Karpas-422 (cell line): ENCODE measurements around the gene BICD1. TPM values are rescaled to one million over a fixed set of nuclear protein-coding genes. Genes with fewer than 3 reads are reported as not detected.
A peak's percentile ranks its signal among the peaks of the same experiment; 100 is the strongest.

Experiments used
- DNase-seq: peaks from one replicate; pipeline ENCODE4 v3.0.0-alpha.2; 2015
- H2AFZ ChIP-seq: fragments of 200-600 bp; sonication (generic); 2 replicates; pipeline ENCODE4 v1.6.1; 2014; ENCODE audit warnings: antibody characterized with exemption, low read length, mixed read lengths
- H3K27ac ChIP-seq: fragments of 200-600 bp; sonication (generic); 2 replicates; pipeline ENCODE4 v1.5.1; 2014; ENCODE audit warnings: mild to moderate bottlenecking, low read length, moderate library complexity
- H3K27me3 ChIP-seq: fragments of 200-600 bp; sonication (generic); 2 replicates; pipeline ENCODE4 v1.6.1; 2014; ENCODE audit warnings: low read length, mixed read lengths
- H3K36me3 ChIP-seq: fragments of 200-600 bp; sonication (generic); 2 replicates; pipeline ENCODE4 v1.6.1; 2014; ENCODE audit warnings: low read length, mixed read lengths; ENCODE audit not compliant: insufficient read depth
- H3K4me1 ChIP-seq: fragments of 200-600 bp; sonication (generic); 2 replicates; pipeline ENCODE4 v1.6.1; 2014; ENCODE audit warnings: mild to moderate bottlenecking, low read length, mixed read lengths
- H3K4me2 ChIP-seq: fragments of 200-600 bp; sonication (generic); 2 replicates; pipeline ENCODE4 v1.6.1; 2014; ENCODE audit warnings: low read length, low read depth, mild to moderate bottlenecking; ENCODE audit not compliant: poor library complexity, severe bottlenecking
- H3K4me3 ChIP-seq: fragments of 200-600 bp; sonication (generic); 2 replicates; pipeline ENCODE4 v1.5.1; 2014; ENCODE audit warnings: mild to moderate bottlenecking, antibody characterized with exemption, low read length, mixed read lengths
- H3K79me2 ChIP-seq: fragments of 200-600 bp; sonication (generic); 2 replicates; pipeline ENCODE4 v1.6.1; 2014; ENCODE audit warnings: mild to moderate bottlenecking, low read length, mixed read lengths
- H3K9ac ChIP-seq: fragments of 200-600 bp; sonication (generic); 2 replicates; pipeline ENCODE4 v1.6.0; 2014; ENCODE audit warnings: low read length
- H3K9me2 ChIP-seq: fragments of 200-600 bp; sonication (generic), shearing (Covaris generic); replicated peaks from 2 replicates; pipeline ENCODE4 v1.6.0; 2014; ENCODE audit warnings: mild to moderate bottlenecking, low read length, moderate library complexity; ENCODE audit not compliant: insufficient read depth
- H3K9me3 ChIP-seq: fragments of 300-700, 200-600 bp; sonication (generic); 2 replicates; pipeline ENCODE4 v1.6.1; 2014; ENCODE audit warnings: low read length, mixed read lengths
- H4K20me1 ChIP-seq: fragments of 200-600 bp; sonication (generic); 2 replicates; pipeline ENCODE4 v1.6.1; 2014; ENCODE audit warnings: mild to moderate bottlenecking, antibody characterized with exemption, low read length, low read depth; ENCODE audit not compliant: insufficient read depth
- total RNA-seq: library from RNA; depleted of rRNA; stranded (reverse); fragments of >200 nt; shearing (Covaris generic); gene quantifications from 2 replicates; pipeline ENCODE4 v1.2.3, GENCODE V29; 2014; ENCODE audit warnings: low replicate concordance

Gene BICD1
- total RNA-seq, 1 experiment from 2014 or later = 55.7 TPM

DNA sequence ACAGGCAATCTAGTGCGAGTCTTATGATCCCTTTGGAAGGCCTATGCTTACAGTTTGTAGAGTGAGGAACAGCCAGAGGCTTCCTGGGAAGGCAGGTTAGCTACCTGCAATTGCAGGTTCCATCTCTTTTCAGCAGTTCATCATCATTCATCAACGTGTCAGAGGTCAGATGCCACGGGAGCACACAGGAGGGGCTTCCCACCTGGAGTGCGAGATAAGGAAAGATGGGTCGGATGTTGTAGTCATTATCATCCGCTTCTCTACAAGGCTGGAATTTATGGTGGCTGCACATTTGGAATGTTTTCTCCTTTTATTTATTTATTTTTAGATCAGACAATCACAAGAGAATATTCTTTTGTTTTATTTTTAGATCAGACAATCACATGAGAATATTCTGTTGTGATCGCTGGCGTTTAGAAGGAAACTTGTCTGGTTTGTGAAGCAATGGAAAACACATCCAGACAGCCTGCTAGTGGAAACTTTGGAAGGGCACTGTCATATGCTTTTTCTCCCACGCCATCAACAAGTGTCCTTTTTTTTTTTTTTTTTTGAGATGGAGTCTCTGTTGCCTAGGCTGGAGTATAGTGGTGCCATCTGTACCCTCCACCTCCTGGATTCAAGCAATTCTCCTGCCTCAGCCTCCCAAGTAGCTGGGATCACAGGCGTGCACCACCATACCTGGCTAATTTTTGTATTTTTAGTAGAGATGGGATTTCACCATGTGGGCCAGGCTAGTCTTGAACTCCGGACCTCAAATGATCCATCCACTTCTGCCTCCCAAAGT, 1.9 kb upstream of the BICD1 start:
- Histone ChIP-seq H3K79me2 (peaks cover 29% of the 10 kb centered on the region), H3K4me3 (no peak overlapping the region), H3K9ac (no peak overlapping the region), H4K20me1 (no peaks in the 10 kb centered on the region; the same call in 1 of the 2 replicates), H3K27ac (no peak overlapping the region), H2AFZ (no peak overlapping the region), H3K4me2 (no peak overlapping the region), H3K9me3 (no peaks in the 10 kb centered on the region), H3K9me2 (no peaks in the 10 kb centered on the region), H3K27me3 (no peaks in the 10 kb centered on the region), H3K4me1 (peaks cover 16% of the 10 kb centered on the region), H3K36me3 (0 out of 2 replicates have a peak, but pooled peaks cover 1% of the 10 kb centered on the region)
- peak; percentile 36 for DNase-seq

DNA sequence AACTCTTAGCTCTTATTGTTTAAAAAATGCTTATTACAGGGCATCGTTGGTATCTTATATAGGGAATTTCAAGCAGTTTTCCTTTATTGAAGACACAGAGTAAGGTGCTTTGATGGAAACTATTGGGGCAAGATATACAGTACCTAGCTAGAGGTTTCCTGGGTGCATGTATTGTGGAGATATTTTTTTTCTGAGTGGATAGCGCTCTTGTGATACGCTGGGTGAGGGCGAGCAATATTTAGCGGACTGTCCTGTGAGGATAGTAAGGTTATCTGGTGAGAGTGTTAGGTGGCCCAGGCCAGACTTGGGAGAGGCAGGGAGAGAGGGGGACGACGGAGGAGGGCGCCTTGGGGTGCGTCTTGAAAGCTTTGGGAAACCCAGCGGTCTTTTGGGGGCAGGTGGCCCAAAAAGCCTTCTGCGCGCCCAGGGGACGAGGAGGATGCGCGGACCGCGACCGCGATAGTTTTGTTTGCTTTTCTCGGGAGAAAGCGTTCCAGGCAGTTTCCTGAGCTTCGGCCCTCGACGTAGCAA, 596 bp upstream of the BICD1 start:
- Histone ChIP-seq H3K27ac (no peak overlapping the region), H3K9me3 (no peaks in the 10 kb centered on the region), H3K9me2 (no peaks in the 10 kb centered on the region), H3K79me2 (peaks cover 41% of the 10 kb centered on the region), H3K4me2 (peak overlapping the region; percentile 75), H3K27me3 (no peaks in the 10 kb centered on the region), H3K9ac (peak overlapping the region; percentile 88), H3K4me3 (peak overlapping the region; percentile 81), H3K36me3 (0 out of 2 replicates have a peak, but pooled peaks cover 7% of the 10 kb centered on the region), H4K20me1 (no peaks in the 10 kb centered on the region; the same call in 1 of the 2 replicates), H2AFZ (peak overlapping the region; percentile 77), H3K4me1 (peaks cover 26% of the 10 kb centered on the region)
- DNase-seq = no peak

DNA sequence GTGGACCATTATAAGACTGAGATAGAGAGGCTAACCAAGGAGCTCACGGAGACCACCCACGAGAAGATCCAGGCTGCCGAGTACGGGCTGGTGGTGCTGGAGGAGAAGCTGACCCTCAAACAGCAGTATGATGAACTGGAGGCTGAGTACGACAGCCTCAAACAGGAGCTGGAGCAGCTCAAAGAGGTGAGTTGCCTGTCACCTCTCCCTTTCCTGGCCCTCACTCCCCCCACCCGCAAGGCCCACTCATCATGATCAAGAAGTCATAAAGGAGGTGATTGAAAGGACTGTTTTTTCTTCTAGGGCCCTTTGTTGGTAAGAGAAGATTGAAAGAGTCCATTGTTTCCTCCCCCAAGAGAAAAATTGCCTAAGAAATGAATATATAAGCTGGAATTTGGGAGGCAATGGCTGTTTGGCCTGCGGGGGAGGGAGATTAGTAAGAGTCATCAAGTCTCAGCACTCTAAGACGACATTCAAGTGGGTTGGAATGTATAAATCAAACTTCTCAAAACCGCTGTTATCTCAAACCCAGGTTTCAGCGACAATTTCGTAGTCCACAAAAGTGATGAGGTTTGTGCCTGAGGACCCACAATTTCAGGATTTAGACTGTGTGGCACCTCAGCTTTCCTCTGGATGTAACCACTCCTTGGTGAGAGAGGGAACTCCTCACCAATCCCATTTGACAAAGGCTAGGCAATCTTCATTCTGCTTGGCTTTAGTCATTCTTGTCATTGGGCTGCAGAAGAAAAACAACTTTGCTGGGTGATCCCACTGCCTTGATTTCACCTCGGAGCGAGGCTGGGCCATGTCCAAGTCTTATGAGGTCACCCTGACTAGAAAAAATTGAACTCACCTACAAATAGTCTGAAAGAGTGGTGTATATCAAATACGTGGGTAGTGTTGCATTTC, 966 bp downstream of the BICD1 start:
- Histone ChIP-seq H3K36me3 (0 out of 2 replicates have a peak, but pooled peaks cover 7% of the 10 kb centered on the region), H3K9ac (peak overlapping the region; percentile 88), H3K79me2 (peaks cover 56% of the 10 kb centered on the region), H3K4me3 (peak overlapping the region; percentile 81), H2AFZ (peak overlapping the region; percentile 77; the same call in 1 of the 2 replicates), H3K9me3 (no peaks in the 10 kb centered on the region), H3K27me3 (no peaks in the 10 kb centered on the region), H3K4me2 (peak overlapping the region; percentile 75), H4K20me1 (no peaks in the 10 kb centered on the region; the same call in 1 of the 2 replicates), H3K4me1 (peaks cover 27% of the 10 kb centered on the region), H3K27ac (peak overlapping the region; percentile 73), H3K9me2 (no peaks in the 10 kb centered on the region)
- DNase-seq = peak; percentile 62

DNA sequence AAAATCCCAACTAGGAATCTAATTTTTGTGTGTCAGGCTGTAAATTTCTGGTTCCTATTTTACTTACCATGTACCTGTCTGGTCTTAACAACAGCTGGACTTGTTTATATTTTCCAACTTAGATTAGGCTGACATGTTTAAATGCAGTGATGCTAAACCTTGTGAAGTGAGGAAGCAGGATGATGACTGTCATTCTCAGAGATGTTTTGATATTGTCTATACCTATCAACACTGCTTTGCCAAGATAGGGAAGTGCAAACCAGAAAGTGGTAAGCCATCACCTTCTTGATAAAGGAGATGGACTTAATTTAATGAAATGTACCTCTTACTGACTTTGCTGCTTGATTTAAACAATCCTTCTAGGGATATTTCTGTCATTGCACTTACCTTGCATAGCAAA, 2.1 kb downstream of the BICD1 start:
- Histone ChIP-seq H3K9me3 (no peaks in the 10 kb centered on the region), H3K27ac (peak overlapping the region; percentile 73), H3K9ac (peak overlapping the region; percentile 88), H3K27me3 (no peaks in the 10 kb centered on the region), H3K4me1 (peaks cover 35% of the 10 kb centered on the region), H3K9me2 (no peaks in the 10 kb centered on the region), H2AFZ (no peak overlapping the region), H3K79me2 (peaks cover 67% of the 10 kb centered on the region), H3K4me2 (peak overlapping the region; percentile 75), H4K20me1 (no peaks in the 10 kb centered on the region; the same call in 1 of the 2 replicates), H3K4me3 (peak overlapping the region; percentile 81), H3K36me3 (0 out of 2 replicates have a peak, but pooled peaks cover 7% of the 10 kb centered on the region)
- DNase-seq = peak; percentile 66

DNA sequence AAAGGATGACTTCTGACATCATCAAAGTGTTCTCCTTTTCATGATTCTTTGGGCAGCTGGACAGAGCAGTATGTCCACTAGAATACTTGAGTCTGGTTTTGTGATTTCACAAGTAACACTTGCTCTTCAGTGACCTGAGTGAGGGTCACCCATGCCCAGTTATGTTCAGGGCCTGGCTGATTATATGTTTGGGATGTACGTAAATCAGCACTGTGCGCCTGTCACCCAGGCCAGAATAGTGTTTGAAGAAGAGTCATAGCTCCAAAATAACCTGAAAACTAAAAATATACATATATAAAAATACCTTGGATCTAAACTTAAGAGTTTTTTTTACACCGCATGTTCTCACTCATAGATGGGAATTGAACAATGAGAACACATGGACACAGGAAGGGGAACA, 3.8 kb downstream of the BICD1 start:
- no peaks in the 10 kb centered on the region for H3K9me2 ChIP-seq
- H3K4me2 ChIP-seq = peak overlapping the region; percentile 75
- no peaks in the 10 kb centered on the region for H3K9me3 ChIP-seq
- no peak overlapping the region for H2AFZ ChIP-seq
- H3K9ac ChIP-seq = peak overlapping the region; percentile 13
- DNase-seq = no peak
- no peaks in the 10 kb centered on the region for H3K27me3 ChIP-seq
- H3K36me3 ChIP-seq = 0 out of 2 replicates have a peak, but pooled peaks cover 7% of the 10 kb centered on the region
- peak overlapping the region; percentile 46 for H3K4me3 ChIP-seq
- peaks cover 83% of the 10 kb centered on the region for H3K79me2 ChIP-seq
- peak overlapping the region; percentile 73; the same call in 1 of the 2 replicates for H3K27ac ChIP-seq
- no peaks in the 10 kb centered on the region; the same call in 1 of the 2 replicates for H4K20me1 ChIP-seq
- H3K4me1 ChIP-seq = peaks cover 51% of the 10 kb centered on the region

DNA sequence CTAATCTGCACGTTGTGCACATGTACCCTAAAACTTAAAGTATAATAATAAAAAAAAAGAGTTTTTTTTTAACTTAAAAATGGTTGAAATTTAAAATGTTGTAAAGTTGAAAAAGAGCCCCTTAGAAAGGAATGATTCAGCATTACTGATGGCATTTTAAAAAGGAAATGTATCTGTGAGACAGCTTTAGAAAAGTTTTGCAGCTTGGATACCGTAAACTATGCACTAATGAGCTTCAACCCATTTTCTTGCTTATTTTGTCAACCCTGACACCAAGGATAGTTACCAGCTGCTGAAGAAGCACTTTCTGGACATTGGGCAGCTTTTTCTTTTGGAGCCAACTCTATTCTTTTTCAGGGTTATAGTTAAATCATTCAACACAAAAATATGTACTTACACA, 4.3 kb downstream of the BICD1 start:
- H3K27me3 ChIP-seq = no peaks in the 10 kb centered on the region
- no peaks in the 10 kb centered on the region for H3K9me3 ChIP-seq
- H3K79me2 ChIP-seq = peaks cover 88% of the 10 kb centered on the region
- 0 out of 2 replicates have a peak, but pooled peaks cover 7% of the 10 kb centered on the region for H3K36me3 ChIP-seq
- no peaks in the 10 kb centered on the region for H3K9me2 ChIP-seq
- no peak overlapping the region for H3K4me2 ChIP-seq
- no peak for DNase-seq
- peaks cover 53% of the 10 kb centered on the region for H3K4me1 ChIP-seq
- H3K4me3 ChIP-seq = no peak overlapping the region
- no peaks in the 10 kb centered on the region; the same call in 1 of the 2 replicates for H4K20me1 ChIP-seq
- H3K27ac ChIP-seq = peak overlapping the region; percentile 47; the same call in 1 of the 2 replicates
- H2AFZ ChIP-seq = no peak overlapping the region
- H3K9ac ChIP-seq = no peak overlapping the region

DNA sequence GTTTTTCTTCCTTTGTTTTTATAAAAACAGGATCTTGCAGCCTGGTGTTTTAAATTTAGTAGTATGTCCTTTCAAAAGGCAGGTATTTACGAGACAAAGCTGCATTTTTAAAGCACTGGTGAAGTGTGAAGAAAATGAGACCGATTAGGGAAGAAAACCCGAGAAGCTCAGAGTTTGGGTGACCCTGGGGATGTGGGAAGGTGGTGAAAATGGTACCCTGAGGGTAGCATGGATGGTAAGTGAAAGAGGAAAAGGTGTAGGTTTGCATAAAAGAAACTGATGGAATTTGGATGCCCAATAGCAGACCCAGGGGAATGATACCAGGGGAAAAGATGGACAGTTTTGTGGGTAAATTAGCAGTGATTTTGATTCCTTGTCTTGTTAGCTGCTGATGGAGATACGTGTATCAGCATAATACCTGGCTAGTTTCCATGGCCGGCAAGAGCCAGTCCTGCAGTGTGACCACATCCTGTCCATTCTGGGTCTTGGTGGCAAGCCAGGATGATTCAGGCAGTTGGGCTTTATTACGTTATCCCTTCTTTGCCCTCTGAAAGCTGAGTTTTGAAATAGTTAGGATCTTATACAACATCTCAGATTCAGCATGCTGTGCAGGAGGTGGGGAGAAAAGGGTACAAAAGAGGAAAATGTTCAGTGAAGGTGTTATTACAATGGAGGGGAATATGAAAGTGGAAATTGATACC, 8.9 kb downstream of the BICD1 start:
- H3K4me1 ChIP-seq = peaks cover 37% of the 10 kb centered on the region
- H3K4me3 ChIP-seq = no peak overlapping the region
- peaks cover 90% of the 10 kb centered on the region for H3K79me2 ChIP-seq
- H3K9ac ChIP-seq = no peak overlapping the region
- no peaks in the 10 kb centered on the region for H4K20me1 ChIP-seq
- H2AFZ ChIP-seq = no peak overlapping the region
- H3K36me3 ChIP-seq = 0 out of 2 replicates have a peak, but pooled peaks cover 4% of the 10 kb centered on the region
- H3K27me3 ChIP-seq = no peaks in the 10 kb centered on the region
- no peaks in the 10 kb centered on the region for H3K9me2 ChIP-seq
- 0 out of 2 replicates have a peak overlapping the region, but pooled peaks have one; percentile 27 for H3K27ac ChIP-seq
- H3K4me2 ChIP-seq = no peak overlapping the region
- H3K9me3 ChIP-seq = no peaks in the 10 kb centered on the region
- DNase-seq = peak; percentile 23
